ENCODE results near the gene CYP2C8. TPM values are rescaled to one million over a fixed set of nuclear protein-coding genes. Genes with fewer than 3 reads are reported as not detected.
"Not testable (repeated sequence)": the region's sequence is repeated elsewhere in the genome, so short reads cannot be mapped to it uniquely, and the experiment has no call there.

Gene CYP2C8
- total RNA-seq, 2 donors from 2014 or later = 3.1 to 3.4 TPM

- H3K4me3 Mint-ChIP-seq = no peak overlapping the region
- H3K27me3 Mint-ChIP-seq (ENCODE audit: insufficient read depth) = peaks cover 3% of the 10 kb centered on the region
- no peak for TF ChIP-seq CTCF (conservative IDR thresholded peaks at IDR 0.05)
- H3K9ac ChIP-seq (ENCODE audit: extremely low read depth, low read length, poor library complexity, severe bottlenecking) = no peak overlapping the region
- H3K9me3 Mint-ChIP-seq = no peaks in the 10 kb centered on the region
- H3K9me3 ChIP-seq (ENCODE audit: control insufficient read depth, low read length) = no peaks in the 10 kb centered on the region
- H3K27me3 ChIP-seq (ENCODE audit: control insufficient read depth, insufficient read depth, low read length, poor library complexity, severe bottlenecking) = no peaks in the 10 kb centered on the region
- H3K27ac Mint-ChIP-seq = no peak overlapping the region
- H3K4me1 Mint-ChIP-seq = no peaks in the 10 kb centered on the region
- no peaks in the 10 kb centered on the region for H3K36me3 ChIP-seq (ENCODE audit: control insufficient read depth, insufficient read depth, low read length)
- WGBS, 2 experiments (ENCODE audit: insufficient coverage in 1 of 2, insufficient read length in 1 of 2) = 80 to 93% methylated on average over 2 to 3 of the region's 3 CpGs
- no peak overlapping the region for H3K4me3 ChIP-seq (ENCODE audit: low read length)
- no peak for DNase-seq
- H3K27ac ChIP-seq (ENCODE audit: low read depth, low read length) = no peak overlapping the region
- H3K4me1 ChIP-seq (ENCODE audit: control insufficient read depth, insufficient read depth, low read length) = no peaks in the 10 kb centered on the region
- H3K36me3 Mint-ChIP-seq (ENCODE audit: low read depth) = no peaks in the 10 kb centered on the region
Observed at GRCh38 chr10:95071107-95071660, 1.9 kb upstream of the CYP2C8 start.

- H3K36me3 ChIP-seq (ENCODE audit: control insufficient read depth, insufficient read depth, low read length); H3K36me3 Mint-ChIP-seq (ENCODE audit: low read depth); H3K9ac ChIP-seq (ENCODE audit: extremely low read depth, low read length, poor library complexity, severe bottlenecking); H3K4me3 Mint-ChIP-seq; H3K4me1 Mint-ChIP-seq; DNase-seq; H3K4me1 ChIP-seq (ENCODE audit: control insufficient read depth, insufficient read depth, low read length); H3K9me3 ChIP-seq (ENCODE audit: control insufficient read depth, low read length); H3K27me3 ChIP-seq (ENCODE audit: control insufficient read depth, insufficient read depth, low read length, poor library complexity, severe bottlenecking); H3K27ac ChIP-seq (ENCODE audit: low read depth, low read length); H3K27ac Mint-ChIP-seq; H3K27me3 Mint-ChIP-seq (ENCODE audit: insufficient read depth); H3K4me3 ChIP-seq (ENCODE audit: low read length): not testable (repeated sequence)
- WGBS, 2 experiments (ENCODE audit: insufficient coverage in 1 of 2, insufficient read length in 1 of 2) = 93 to 95% methylated on average over 4 of the region's 4 CpGs
- peaks cover 36% of the 10 kb centered on the region for H3K9me3 Mint-ChIP-seq
Observed at GRCh38 chr10:95064125-95064524, 5.2 kb downstream of the CYP2C8 start.

GRCh38 chr10:95056744-95057363, 12.4 kb downstream of the CYP2C8 start:
- Histone ChIP-seq H3K27me3 (ENCODE audit: control insufficient read depth, insufficient read depth, low read length, poor library complexity, severe bottlenecking) (no peaks in the 10 kb centered on the region), H3K9ac (ENCODE audit: extremely low read depth, low read length, poor library complexity, severe bottlenecking) (no peak overlapping the region), H3K27ac (ENCODE audit: low read depth, low read length) (no peak overlapping the region), H3K4me1 (ENCODE audit: control insufficient read depth, insufficient read depth, low read length) (no peaks in the 10 kb centered on the region), H3K36me3 (ENCODE audit: control insufficient read depth, insufficient read depth, low read length) (no peaks in the 10 kb centered on the region), H3K4me3 (ENCODE audit: low read length) (no peak overlapping the region), H3K9me3 (ENCODE audit: control insufficient read depth, low read length) (no peaks in the 10 kb centered on the region)
- H3K27me3 Mint-ChIP-seq (ENCODE audit: insufficient read depth) = peaks cover 7% of the 10 kb centered on the region
- no peak overlapping the region for H3K27ac Mint-ChIP-seq
- no peak for TF ChIP-seq CTCF (conservative IDR thresholded peaks at IDR 0.05)
- no peak for DNase-seq
- H3K4me1 Mint-ChIP-seq = no peaks in the 10 kb centered on the region
- H3K4me3 Mint-ChIP-seq = no peak overlapping the region
- H3K9me3 Mint-ChIP-seq = peaks cover 14% of the 10 kb centered on the region
- 73 to 89% methylated on average over 2 to 3 of the region's 3 CpGs for WGBS, 2 experiments (ENCODE audit: insufficient coverage in 1 of 2, insufficient read length in 1 of 2)
- no peaks in the 10 kb centered on the region for H3K36me3 Mint-ChIP-seq (ENCODE audit: low read depth)
